Cardiac fibroblast (primary cell): Measurements from ENCODE around the gene CDH12.

Experiments
- DNase-seq, 2 donors: peaks; one replicate each; pipeline versions ENCODE4 v3.0.0 to v3.0.0-alpha.2; 2010; ENCODE audit warnings: low read depth in 2 of 2
- H3K4me3 ChIP-seq, 2 donors: replicated peaks in 1 of 2; 1 replicate in 1 of 2; 2 replicates in 1 of 2; pipeline ENCODE4 v1.5.1; 2011; ENCODE audit warnings: low read depth in 2 of 2, low read length in 2 of 2, mild to moderate bottlenecking in 2 of 2, moderate library complexity in 1 of 2
- TF ChIP-seq, protein P1 (sequence below): IDR thresholded peaks from one replicate; pipeline ENCODE4 v1.5.1; 2011; ENCODE audit warnings: low read depth, mild to moderate bottlenecking, low read length, inconsistent platforms

CDH12 gene

DNA sequence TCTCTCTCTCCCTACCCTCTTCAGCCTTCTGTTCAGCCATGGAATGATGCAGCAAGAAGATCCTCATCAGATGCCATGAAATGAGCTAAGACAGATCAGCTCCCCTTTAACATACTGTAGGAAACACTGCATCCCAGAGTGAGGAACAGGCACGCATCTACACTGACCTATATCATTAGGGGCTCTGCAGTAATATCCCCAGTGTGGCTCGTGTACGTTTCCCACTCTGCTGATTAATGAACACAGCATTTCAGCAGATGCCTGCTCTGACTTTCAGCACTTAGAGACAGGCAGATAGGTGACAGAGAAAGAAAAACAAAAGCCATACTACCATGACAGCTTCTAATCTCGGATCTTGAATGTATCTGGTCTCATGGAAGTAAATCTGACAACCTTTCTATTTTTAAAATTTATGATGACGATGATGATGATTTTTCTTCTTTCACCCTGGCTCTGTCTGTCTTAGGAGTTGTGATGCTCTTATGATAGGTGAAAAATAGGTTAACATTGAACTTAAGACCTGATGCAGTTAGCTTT lies 750.3 kb downstream of the CDH12 start:
- no peak for DNase-seq
- no peak overlapping the region for H3K4me3 ChIP-seq
- TF ChIP-seq, protein P1, sequence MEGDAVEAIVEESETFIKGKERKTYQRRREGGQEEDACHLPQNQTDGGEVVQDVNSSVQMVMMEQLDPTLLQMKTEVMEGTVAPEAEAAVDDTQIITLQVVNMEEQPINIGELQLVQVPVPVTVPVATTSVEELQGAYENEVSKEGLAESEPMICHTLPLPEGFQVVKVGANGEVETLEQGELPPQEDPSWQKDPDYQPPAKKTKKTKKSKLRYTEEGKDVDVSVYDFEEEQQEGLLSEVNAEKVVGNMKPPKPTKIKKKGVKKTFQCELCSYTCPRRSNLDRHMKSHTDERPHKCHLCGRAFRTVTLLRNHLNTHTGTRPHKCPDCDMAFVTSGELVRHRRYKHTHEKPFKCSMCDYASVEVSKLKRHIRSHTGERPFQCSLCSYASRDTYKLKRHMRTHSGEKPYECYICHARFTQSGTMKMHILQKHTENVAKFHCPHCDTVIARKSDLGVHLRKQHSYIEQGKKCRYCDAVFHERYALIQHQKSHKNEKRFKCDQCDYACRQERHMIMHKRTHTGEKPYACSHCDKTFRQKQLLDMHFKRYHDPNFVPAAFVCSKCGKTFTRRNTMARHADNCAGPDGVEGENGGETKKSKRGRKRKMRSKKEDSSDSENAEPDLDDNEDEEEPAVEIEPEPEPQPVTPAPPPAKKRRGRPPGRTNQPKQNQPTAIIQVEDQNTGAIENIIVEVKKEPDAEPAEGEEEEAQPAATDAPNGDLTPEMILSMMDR = no peak

DNA sequence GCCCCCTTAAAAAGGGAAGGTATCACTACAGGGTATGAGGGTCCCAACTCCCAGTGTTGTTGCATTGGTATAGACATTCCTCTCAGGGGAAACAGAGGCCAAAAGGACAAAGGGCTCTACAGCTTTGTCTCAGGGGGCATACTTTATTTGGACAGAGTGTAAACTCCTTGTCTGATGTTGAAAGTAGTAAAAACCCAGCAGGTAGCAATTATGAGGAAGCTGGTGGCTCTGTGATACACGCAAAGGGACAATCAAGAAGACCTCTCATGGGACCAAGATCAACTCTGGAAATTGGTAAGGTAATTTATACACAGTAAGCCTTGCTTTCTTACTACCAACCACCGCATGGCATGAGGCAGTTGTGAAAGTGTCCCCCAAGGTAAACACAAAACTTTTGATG lies 764.6 kb downstream of the CDH12 start:
- DNase-seq = no peak
- TF ChIP-seq, protein P1 = no peak
- no peak overlapping the region for H3K4me3 ChIP-seq

- TF ChIP-seq, protein P1 = no peak
- no peak for DNase-seq
- no peak overlapping the region for H3K4me3 ChIP-seq
Observed at GRCh38 chr5:22079566-22079965, 773.6 kb downstream of the CDH12 start.

DNA sequence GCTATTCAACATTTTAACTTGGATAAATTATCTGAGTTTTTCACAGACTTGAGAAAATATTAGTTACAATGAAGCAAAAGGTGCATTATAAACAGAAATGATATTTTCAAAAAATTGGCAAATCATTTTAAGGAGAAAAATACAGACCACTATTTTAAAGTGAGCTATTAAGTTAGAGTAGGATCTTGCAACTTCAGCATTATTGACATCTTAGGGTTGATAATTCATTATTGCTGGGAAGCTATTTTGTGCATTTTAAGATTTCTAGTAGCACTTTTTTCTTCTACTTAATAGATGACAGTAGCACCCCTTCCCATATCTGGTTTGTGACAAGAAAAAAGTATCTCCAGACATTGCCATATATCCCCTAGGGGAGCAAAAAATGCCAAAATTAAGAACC lies 774.1 kb downstream of the CDH12 start:
- DNase-seq = no peak
- TF ChIP-seq, protein P1 = no peak
- no peak overlapping the region for H3K4me3 ChIP-seq

GRCh38 chr5:22076586-22076985 lies 776.6 kb downstream of the CDH12 start:
- TF ChIP-seq, protein P1 = no peak
- DNase-seq = no peak

DNA sequence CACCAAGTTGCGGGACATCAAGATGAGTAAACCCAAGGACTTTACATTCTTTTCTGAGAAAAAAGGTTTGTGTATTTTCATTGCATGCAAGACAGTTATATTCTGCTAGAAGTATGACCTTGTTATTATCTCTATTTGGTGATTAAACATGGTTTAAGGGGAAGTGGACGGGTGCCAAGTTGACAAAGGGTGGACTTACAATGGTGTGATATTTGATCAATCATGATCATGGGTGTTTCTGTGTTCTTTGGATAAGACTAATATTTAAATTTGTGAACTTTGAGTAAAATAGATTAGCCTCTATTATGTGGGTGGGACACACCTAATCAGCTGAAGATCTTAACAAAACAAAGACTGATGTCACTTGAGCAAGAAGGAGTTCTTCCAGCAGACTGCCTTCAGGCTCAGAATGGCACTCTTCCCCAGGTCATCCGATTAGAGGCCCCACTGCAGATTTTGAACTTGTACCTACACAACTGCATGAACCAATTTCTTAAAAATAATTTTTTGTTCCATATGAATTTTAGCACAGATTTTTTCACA lies 782.9 kb downstream of the CDH12 start:
- TF ChIP-seq, protein P1 = no peak
- DNase-seq = no peak

More at GRCh38 chr5:22076586-22076985, 776.6 kb downstream of the CDH12 start:
- no peak overlapping the region for H3K4me3 ChIP-seq

GRCh38 chr5:22063717-22064116 lies 789.4 kb downstream of the CDH12 start:
- DNase-seq = no peak
- TF ChIP-seq, protein P1 = no peak
- H3K4me3 ChIP-seq = no peak overlapping the region

More for the DNA sequence above, 782.9 kb downstream of the CDH12 start:
- no peak overlapping the region for H3K4me3 ChIP-seq
